Right forelimb (tissue), 1 donor: ENCODE results near the gene RMND1.
"Not testable (repeated sequence)": the region's sequence is repeated elsewhere in the genome, so short reads cannot be mapped to it uniquely, and the experiment has no call there.

Experiments used
- DNase-seq: peaks from one replicate; pipeline ENCODE4 v3.0.0-alpha.2; 2018

RMND1 gene

DNA sequence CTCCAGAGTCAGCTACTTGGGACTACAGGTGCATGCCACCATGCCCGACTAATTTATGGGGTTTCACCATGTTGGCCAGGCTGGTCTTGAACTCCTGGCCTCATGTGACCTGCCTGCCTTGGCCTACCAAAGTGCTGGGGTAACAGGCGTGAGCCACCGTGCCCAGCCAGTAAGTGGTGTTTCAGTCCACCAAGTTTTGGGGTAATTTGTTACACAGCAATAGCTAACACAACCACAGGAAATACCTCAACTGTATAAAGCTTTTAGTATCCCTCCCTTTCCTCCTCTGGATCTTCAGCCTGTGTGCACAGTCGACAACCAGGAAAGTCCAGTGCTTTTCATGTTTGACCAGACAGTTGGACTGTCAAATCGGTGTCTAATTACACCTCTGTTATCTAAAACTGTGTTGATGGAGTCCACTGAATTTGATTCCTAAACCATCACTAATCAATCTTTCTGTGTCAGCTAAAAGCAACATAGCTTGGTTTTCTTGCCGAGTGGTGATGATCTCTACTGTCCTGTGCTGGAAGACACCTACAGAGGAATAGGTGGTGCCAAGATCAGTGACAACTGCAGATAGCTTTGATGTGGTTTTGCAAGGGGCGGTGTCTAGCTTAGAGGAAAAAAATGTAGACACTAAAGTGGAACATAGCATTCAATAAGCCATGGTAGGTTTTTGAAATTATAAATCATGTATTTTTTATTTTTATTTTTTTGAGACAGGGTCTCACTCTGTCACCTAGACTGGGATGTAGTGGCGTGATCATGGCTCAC is 38.4 kb downstream of the RMND1 start:
- no peak for DNase-seq

DNA sequence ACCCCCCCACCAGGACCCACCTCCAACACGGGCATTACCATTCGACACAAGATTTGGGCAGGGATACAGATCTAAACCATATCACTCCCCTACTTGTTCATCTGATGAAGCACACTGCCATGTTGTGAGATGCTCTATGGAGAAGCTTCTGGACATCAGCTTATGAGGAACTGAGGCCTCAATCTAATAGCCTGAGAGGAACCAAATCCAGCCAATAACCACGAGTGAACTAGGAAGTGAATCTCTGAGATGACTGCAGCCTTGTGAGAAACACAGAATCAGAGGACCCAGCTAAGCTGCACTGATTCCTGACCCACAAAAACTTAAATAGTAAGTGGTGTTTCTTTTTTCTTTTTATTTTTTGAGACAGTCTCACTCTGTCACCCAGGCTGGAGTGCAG is 39.0 kb downstream of the RMND1 start:
- DNase-seq = no peak

DNA sequence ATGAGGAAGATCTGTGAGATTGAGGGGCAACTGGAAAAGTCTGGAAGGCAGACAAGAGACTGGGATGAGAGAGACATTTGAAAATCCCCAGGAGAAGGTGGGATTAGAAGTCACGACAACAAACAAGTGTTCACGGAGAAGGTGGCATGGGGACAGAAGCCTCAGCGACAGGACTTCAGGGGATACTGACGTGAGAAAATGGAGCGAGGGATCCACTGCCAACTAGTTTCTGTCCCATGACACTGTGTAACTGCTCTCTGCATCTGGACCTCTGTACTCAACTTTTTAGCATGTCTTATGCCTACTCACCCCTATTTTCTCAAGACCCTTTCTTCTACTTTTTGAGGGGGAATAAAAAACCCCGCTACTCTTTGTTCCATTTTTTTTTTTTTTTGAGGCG is 42.2 kb downstream of the RMND1 start:
- no peak for DNase-seq

DNA sequence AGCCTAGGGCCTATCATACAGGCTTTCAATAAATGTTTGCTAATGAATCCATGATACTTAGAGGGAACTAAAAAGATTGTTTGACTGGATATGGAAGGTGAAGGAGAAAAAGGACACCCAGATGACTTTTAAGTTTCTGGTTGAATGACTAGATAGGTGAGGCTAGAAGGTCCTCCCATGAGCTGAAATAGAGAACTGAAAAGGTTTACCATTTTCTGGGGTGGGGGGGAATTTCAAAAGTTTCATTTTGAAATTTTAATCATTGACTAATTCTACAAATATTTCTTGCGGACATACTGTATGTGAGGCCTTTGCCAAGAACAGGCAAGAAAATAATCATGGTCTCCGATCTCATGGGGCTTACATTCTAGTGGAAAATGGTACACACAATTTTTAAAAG is 42.7 kb downstream of the RMND1 start:
- no peak for DNase-seq

DNA sequence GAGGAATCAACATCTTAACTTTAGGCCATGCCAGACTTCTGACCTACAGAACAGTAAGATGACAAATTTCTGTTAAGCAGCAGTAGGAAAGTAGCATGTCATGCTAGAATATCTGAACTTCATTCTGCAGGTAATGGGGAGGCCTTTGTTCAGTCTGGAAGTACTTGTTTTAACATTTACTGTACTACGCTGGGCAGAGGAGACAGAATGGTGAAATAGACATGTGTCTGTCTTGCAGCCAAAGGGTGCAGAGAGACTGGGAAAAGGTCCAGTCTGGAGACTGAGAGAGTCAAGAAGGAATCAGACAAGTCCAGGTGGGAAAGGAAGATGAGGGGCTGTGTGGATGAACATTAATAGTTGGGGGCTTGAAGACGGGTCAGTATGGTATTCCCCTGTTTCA is 43.1 kb downstream of the RMND1 start:
- no peak for DNase-seq

DNA sequence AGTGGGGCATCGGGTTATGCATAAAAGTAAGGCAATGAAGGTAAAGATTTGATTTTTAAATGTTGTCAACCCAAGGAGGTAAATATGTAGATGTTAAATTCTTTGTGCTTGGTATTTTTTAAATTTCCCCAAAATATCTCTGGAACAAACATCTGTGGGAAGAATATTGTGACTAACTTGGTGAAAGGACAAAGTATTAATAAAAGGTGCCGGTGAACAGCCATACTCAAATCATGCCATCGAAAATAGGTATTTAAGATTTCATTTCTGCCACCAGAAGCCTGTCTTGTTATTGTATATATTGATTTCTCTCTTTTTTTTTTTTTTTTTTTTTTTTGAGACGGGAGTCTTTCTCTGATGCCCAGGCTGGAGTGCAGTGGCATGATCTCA is 48.0 kb downstream of the RMND1 start:
- no peak for DNase-seq

DNA sequence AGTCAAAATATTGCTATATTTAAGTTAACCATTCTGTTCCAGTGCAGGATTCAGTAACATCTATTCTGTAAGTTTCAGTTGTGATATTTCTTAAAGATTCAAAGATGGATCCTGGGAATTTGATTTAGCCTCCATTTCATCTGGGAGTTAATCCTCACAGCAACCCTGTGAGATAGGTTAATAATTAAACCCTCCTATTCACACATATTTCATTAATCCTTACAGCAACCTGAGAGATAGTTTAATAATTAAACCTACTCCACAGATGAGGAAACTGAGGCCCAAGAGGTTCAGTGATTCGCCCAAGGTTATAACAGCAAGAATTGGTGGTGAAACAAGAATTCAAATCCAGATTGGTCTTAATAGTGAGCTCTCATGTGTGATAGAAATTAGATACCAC is 49.7 kb downstream of the RMND1 start:
- DNase-seq = no peak

DNA sequence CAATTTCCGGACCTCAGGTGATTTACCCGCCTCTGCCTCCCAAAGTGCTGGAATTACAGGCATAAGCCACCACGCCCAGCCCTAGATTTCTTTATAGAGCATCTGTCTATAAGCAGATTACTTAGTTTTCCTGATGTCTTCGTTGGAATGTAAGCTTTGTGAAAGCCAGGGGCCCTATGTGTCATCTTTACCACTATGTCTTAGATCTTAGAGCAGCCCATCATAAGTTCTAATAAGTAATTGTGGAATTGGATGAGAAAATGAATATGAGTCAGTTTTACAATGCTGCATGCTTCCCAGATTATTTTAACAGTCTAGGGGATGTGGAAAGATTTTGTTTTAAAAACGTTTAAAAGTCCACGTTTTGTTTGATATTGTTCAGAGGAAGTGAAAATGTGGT is 51.5 kb downstream of the RMND1 start:
- DNase-seq = no peak

DNA sequence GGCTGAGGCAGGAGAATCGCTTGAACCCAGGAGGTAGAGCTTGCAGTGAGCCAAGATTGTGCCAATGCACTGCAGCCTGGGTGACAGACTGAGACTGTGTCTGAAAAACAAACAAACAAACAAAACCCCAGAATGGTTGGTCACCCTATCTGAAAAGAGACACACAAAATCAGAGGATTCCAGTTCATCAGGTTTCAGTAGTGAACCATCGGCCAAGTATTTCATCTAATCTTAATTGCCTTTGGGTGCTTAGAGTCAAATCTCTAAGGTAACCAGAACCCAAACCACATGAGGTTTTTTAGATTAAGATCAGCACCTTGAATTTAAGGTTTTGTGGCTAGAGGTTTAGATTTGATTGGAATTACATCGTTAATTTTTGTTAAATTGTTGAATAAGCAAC is 52.2 kb downstream of the RMND1 start:
- DNase-seq = no peak

DNA sequence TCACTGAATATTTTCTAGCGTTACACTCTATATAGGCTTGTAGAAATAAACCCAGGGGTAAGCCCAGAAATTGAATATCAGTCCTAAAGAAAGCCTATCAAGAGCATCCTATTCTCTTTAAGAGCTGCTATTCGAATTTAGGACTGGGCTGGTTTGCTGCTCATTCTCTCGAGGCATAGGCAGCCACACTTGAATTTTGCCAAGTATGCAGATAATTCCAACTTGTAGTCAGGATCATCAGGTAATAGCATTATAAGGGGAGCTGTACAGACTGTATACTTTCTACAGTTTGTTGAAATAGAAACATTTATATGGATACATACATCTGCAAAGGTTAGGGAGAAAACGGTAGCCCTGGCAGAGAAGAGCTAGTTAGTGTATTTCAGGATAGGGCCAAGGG is 58.5 kb downstream of the RMND1 start:
- DNase-seq = no peak

DNA sequence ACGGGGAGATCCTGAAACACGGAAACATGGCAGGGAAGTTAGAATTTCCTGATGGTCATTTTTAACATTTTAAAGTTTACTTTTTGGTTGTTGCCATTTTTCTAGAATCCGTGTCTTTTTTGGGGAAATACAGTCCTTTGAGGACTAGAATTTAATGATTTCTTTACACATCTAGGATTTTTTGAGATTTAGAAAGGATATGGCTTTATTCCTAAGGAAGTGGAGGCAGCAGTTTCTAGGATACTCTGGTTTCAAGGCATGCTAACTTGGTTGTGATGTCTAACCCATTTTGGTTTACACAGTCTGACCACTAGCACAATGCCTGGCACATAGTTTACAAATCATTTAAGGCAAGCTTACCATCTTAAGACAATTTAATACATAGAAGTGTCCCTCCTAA is 59.5 kb downstream of the RMND1 start:
- no peak for DNase-seq

DNA sequence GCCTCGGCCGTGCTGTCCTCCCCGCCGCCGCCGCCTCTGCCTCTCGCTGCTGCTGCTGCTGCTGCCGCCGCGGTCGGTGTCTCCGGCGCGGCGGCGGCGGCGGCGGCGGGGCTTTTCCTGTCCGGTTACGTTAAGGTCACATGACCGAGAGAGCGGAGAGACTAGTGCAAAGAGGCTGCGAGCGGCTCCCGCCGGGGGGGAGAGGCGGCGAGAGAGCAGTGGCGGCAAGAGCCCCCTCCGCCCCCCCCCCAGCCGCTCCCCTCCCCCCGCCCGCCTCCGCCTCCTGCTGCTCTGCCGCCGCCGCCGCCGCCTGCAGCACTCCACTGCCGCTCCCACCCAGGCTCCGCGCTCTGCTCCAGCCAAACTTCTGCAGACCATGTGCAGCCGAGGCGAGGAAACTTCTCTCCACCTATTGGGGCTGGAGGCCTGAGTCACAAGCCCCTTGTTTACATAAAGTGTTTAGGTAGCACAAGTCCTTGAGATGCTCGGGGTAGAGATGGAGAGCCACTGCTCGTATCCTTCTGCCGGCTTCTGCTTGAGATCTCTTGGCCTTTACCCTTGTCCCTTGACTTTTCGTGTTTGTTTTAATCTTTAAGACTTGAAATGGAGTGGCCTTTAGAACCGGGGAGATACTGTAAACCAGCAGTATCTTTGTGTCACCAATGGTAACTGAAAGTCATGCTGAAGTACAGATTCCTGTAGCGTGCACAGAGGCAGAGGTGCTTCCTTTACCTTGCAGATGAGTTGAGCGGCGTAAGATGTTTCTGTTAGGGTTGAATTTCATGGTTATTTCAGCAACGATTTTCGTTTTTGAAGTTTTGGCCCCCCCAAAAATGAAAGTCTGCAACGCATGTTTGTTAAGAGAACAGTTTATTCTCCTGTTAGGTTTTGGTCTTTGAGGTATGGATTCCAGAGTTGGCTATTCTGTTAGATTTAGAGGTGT is 60.2 kb downstream of the RMND1 start, which contains the start of gene ZBTB2:
Gene ZBTB2, minus strand, starts transcription at position 89 of the 943 bp plus-strand sequence. CDS start 17,922 bp downstream, outside the sequence.
- peak; percentile 83 for DNase-seq

DNA sequence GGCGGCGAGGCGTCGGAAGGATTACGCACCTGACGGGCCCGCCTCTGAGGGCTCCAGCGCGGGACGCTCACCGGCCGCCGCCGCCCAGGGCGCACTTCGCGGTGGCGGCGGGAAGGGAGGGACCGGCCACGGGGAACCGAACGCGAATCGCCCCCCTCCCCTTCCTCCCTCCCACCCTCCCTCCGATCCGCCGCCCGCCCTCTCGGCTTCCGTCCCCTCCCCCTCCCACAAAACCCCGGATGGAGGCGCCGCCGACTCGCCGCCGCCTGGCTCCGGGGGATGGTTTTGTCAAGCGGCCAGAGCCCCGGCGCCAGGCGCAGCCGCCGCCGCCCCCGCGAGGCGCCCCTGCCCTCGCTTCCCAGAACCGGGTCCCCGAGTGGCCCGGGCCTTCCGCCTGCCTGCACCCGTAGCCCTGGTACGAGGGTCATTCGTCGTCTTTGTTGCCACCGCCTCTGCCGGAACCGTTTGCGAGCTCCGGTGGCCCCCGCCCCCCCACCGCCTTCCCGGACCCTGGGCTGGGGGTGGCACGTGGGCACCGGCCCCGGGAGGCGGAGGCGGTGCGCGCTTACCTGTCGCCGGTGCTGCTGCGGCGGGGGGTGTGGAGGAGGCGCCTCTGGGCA is 61.0 kb downstream of the RMND1 start:
- peak; percentile 92 for DNase-seq

DNA sequence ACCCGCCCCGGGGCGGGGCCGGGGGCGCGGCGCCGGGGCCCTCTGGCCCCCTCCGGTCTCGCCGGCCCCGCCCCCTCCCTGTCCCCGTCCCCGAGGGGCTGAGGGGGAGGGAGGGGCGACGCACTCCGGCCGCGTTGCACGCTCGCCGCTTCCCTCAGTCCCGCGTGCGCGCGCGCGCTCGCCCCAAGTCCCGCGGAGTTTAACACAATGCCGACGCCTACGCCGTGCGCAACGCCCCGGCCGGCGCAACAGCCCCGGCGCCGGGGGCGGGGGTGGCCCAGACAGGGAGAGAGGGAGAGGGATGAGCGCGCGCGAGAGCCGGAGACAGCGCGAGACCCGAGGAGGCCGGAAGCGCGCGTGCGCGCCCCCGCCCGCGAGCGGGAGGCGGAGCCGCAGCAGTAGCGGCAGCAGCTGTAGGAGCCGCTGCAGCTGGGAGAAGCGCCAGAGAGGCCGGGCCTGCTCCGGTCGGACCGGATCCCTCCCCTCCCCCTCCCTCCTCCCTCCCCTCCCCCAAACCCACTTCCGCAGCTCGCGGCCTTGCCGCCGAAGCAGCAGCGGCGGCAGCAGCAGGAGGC is 61.6 kb downstream of the RMND1 start:
- peak; percentile 98 for DNase-seq

DNA sequence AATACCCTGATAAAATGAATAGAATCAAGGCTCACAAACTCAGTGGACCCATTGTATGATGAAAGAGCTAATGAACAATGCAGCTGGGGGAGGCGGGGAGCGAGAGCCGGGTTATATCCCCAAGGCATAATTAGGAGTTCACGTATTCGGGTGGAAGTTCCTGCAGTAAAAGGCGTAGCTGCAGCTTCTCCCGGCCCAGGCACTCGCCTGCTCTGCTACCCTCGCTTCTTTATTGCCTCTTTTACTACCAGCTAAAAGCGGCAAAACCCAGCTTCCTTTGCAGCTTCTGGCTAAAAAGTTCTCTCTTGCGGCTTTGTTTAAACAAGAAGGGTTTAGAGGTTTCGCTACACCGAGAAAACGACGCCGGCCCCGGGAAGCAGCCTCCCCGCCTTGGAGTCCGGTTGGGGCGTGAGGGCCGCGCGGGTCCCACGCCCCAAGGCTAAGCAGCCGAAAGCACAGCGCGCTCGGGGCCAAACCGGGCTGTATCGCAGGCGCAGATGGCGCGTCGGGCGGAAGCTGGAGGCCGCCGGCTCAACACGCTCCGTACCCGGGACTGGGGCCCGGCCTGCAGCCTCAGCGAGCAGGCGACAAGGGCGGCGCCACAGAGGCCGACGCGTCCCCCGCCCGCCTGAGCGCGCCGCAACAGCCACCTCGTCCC is 62.2 kb downstream of the RMND1 start:
- DNase-seq = no peak

DNA sequence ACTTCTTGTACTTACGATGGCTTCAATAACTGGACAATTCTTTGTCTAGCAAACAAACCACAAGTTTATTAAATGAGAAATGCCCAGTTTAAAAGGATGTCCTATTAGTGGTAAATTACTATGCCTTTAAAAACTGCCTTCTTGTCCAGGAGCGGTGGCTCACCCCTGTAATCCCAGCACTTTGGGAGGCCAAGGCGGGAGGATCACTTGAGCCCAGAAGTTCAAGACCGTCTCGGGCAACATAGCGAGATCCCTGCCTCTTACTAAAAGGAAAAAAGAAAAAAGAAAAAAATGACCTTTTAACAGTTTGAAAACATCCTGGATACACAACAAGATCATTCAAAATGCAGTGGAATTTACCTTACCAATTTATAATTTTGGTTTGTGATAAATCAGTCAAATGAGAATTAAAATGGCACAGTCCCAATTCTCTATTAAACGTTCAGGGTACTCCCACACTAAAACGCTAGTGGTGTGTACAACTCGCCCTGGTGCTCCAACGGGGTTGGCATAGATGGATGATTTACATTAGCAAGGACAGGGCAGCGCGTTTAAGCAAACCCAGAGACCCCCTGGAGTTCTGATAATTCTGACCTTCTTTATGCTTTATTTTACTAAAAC is 62.8 kb downstream of the RMND1 start:
- no peak for DNase-seq

DNA sequence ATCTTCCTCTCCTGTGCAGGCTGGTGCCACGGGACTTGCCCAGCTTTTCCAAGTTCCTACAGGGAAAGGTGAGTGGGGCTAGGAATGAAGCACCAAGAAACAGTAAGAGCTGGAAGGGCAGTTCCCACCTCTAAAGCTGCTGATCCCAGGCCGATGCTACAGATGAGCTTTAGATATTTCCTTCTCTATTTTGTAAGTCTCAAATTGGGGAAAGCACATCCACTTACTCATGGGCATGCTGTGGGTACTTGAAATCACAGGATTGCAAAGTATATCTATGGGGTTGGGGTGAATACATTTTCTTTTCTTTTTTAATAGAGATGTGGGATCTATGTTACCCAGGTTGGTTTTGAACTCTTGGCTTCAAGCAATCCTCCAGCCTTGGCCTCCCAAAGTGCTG is 63.7 kb downstream of the RMND1 start:
- DNase-seq = no peak

DNA sequence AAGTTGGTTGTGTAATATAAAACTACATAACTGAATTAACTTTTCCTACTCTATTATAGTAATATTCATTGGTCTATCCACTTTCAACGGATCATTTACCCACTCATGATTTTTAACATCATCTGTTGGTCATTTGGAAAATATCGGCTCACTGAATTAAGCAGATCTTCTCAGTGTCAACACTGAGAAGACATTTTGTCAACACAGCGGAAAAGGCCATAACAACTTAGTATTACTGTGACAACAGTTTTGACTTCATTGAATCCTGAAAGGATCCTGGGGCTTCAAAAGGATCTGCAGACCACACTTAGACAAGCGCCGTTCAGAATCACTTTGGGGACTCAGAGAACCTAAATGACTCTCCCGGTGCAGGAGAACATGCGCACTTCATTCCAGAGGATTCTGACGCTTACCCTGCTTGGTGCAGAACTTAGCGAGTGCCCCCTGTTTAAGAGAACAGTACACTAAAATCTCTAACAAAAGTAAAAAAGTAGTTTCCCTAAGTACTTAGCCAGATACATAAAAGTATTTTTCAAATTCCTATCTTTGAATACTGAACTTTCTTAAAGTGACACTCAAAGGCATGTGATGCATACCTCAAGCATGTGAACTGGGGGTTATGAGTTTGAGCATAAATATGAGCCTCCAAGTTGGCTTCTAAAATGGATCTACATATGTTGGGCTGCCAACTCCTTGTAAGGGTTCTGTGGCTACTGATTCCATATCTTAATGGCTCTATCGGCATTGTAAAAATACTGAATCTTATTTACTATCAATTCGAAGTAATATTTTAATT is 64.6 kb downstream of the RMND1 start:
- no peak for DNase-seq

DNA sequence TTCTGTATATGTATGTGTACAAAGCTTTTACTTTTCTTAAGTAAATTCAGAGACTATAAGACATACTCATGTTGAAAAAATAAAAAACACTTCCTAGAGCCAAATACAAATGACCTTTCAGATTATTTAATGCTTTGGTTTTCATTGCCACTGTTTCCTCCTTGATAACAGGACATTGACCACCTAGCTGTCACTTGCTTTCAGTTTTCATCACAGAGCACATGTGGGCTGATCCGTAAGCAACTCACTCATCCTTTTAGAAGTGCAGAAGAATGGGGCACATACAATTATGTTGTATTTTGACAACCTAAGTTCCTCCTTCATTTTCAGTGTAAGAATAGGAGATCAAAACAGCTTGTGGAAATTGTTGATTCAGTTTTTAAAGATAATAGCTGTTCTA is 66.7 kb downstream of the RMND1 start:
- no peak for DNase-seq

DNA sequence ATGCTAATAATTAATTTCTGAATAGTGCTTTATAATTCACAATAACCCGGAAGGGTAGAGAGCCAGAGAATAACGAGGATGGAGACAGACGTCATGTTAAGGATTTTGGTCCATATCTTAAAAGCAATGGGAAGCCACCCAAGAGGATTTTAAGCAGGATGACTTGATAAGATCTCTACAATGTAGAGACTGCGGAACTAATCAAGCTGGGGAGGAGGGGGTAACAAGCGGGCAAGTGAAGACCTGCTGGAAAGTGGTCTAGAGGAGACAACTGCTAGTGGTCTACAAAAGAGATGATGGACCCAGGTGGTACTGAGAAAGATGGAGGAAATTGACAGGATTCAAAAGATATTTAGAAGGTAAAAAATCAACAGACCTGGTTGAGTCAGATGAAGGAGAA is 67.8 kb downstream of the RMND1 start:
- no peak for DNase-seq

DNA sequence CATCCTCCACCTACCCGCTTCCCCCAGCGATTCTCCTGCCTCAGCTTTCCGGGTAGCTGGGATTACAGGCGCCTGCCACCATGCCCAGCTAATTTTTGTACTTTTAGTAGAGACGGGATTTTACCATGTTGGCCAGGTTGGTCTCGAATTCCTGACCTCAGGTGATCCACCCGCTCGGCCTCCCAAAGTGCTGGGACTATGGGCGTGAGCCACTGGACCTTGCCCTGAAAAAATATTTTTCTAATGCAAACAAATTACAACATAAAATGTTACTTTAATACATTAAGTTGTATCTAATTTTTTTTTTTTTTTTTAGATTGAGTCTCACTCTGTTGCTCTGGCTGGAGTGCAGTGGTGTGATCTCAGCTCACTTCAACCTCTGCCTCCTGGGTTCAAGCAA is 69.3 kb downstream of the RMND1 start:
- not testable (repeated sequence) for DNase-seq
